Stomach (tissue), 4 donors: ENCODE results near the gene CARD10.

Experiments used
- CTCF ChIP-seq, 7 experiments: fragments of 450-650 bp in 4 of 7; fragments of 200-600 bp in 3 of 7; sonication (generic) in 3 of 7; IDR thresholded peaks; one replicate each; pipeline ENCODE4 v1.5.1; 2016 to 2019; ENCODE audit warnings: antibody characterized with exemption in 7 of 7, control low read depth in 2 of 7, mild to moderate bottlenecking in 1 of 7
- EP300 ChIP-seq: sonication (generic); formaldehyde crosslinking; IDR thresholded peaks from one replicate; pipeline ENCODE4 v1.6.1; 2017; ENCODE audit warnings: antibody characterized with exemption
- POLR2A ChIP-seq, 4 donors: fragments of 450-650 bp; IDR thresholded peaks; one replicate each; pipeline ENCODE4 v1.6.1; 2016; ENCODE audit warnings: antibody characterized with exemption in 4 of 4, control low read depth in 2 of 4, mild to moderate bottlenecking in 1 of 4, moderate library complexity in 1 of 4

DNA sequence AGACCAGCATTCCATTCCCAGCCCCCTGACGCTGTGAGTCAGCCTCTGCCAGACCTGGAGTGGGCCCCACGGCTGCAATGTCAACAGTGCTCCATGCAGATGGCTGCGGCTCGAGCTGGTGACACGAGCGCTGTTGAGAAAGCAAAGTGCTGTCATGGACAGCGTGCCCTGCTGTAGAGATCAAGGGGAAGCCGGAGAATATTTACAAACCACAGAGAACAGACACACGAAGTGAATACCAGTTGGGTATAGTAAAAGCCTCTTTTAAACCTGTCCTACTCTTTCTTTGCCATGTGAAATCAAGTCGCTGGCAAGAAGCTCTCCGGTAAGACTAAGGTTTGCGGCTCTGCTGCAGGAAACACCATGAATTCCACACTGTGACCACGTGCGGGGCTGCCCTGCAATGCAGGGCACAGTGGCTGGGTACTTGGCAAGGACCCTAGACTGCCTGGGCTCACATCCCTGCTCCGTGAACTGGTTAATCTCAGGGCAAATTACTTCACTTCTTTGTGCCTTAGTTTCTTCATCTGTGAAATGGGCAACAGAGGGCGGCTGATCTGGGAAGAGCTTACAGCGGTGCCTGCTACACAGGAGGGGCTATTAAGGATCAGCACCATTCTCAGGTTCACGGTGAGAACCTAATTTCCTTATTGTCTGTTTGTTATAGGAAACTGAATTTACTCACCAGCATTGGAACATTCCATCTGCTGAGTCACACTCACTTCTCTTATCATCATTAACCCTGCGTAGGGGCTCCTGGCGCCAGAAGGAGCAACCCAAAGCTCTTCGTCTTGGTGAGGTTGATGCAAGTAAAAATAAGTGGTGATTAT lies 64.1 kb downstream of the CARD10 start:
- no peak for TF ChIP-seq EP300
- TF ChIP-seq CTCF (IDR thresholded peaks at IDR 0.05), result no peak
- no peak for TF ChIP-seq POLR2A (IDR thresholded peaks at IDR 0.05)
